Iris pigment epithelial cell (primary cell): ENCODE measurements around the gene FAM227B.
"Not testable (repeated sequence)": the region's sequence is repeated elsewhere in the genome, so short reads cannot be mapped to it uniquely, and the experiment has no call there.

Source experiments
- DNase-seq: peaks from one replicate; pipeline ENCODE4 v3.0.0-alpha.2; 2011; ENCODE audit warnings: low read depth

Gene FAM227B

DNA sequence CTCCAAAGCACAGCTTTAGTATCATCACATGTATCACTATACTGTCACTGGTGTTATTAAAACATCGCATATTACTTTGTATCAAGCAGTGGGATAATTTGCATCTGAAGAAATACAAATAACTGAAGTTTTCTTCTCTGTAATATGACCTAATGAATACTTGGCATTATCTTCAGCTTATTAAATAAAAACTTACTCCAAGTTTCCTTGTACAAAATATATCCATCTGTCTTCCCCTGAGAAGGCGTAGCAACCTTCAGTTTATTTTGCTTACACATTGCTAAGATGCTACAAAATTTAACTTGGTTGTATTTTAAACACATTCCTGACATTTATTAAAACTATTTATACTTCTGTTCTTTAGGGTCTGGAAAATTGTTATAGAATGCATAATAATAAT, 183.9 kb downstream of the FAM227B start:
- DNase-seq = no peak

DNA sequence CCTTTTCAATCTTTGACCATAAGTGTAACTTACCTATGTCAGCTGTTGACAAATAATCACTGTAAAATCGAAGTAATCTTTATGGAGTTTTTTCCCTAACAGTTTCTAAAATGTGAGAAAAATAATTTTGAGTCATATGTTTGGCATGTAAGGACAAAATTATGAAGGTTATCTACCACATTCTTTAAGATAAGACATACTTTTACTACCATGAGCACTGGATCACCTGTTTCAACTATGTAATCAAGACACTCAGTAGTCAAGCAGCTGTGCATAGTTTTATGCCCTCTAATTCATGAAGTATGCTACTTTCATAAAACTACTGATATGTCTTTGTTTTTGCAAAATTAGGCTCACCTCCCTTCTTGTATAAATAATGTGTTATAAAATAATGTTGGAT, 185.4 kb downstream of the FAM227B start:
- peak; percentile 77 for DNase-seq

- DNase-seq = no peak
These were observed 190.6 kb downstream of the FAM227B start for GRCh38 chr15:49430046-49430445.

DNA sequence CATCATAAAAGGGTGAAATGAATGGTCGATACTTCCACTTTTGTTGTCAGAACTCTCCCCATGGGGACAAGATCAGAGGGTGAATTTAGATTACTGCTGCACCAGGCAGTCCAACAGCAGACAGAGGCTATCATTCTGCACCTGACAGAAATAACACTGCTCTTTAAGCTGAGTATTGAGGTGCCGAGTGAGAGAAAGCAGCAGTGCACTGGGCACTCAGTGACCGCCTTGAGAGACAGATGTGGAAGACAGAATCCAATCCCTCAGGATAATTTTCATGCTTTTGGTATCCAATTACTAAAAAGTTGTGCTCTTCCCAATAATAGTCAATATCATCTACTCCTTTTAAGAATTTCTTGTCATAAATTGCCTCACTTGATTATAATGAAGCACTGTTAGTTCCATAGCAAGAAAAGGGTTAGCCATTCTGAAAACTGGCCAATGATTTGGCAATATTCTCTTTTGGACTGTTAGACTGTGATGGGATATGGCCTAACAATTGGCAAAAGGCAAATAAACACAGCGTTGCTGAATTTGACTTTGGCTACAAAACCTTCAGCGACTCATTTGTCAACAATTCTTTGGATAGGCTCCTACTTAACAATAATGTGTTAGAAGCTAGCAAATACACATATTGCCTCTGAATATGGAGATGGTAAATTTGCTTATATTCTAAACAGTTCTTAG, 192.1 kb downstream of the FAM227B start:
- DNase-seq = peak; percentile 65

GRCh38 chr15:49427372-49427771, 193.2 kb downstream of the FAM227B start:
- DNase-seq = no peak

- no peak for DNase-seq
These were observed 195.7 kb downstream of the FAM227B start for GRCh38 chr15:49424954-49425353.

DNA sequence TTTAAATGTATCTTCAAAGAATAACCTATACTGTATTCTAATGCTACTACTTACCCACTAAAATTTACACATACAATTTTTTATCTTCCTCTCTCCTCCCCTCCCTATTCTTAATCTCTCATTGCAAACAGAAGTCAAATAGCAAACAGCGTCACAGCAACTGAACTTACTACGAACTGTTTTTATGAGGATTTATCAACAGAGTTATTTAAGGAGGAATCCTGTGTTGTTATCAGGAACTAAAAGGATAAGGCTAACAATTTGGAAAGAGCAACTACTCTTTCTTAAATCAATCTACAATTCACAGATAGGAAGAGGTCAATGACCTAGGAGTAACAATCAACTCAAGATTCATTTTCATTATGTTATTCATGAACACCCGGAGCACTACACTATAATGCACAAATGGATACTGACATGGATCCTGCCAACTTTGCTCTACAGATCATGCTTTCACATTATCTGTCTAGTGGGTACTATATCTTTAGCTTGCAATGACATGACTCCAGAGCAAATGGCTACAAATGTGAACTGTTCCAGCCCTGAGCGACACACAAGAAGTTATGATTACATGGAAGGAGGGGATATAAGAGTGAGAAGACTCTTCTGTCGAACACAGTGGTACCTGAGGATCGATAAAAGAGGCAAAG, 196.6 kb downstream of the FAM227B start:
- no peak for DNase-seq

- DNase-seq = peak; percentile 45
These were observed 197.6 kb downstream of the FAM227B start, which contains the start of gene FGF7 for GRCh38 chr15:49423021-49423420. TSS of gene FGF7 (plus strand) at chr15:49423242. CDS start at chr15:49424298, 1,056 bp downstream.

- DNase-seq = peak; percentile 66
These were observed 198.6 kb downstream of the FAM227B start for GRCh38 chr15:49421991-49422390.

GRCh38 chr15:49418811-49419210, 201.8 kb downstream of the FAM227B start:
- no peak for DNase-seq

- peak; percentile 93 for DNase-seq
These were observed 205.0 kb downstream of the FAM227B start for GRCh38 chr15:49415638-49416037.

DNA sequence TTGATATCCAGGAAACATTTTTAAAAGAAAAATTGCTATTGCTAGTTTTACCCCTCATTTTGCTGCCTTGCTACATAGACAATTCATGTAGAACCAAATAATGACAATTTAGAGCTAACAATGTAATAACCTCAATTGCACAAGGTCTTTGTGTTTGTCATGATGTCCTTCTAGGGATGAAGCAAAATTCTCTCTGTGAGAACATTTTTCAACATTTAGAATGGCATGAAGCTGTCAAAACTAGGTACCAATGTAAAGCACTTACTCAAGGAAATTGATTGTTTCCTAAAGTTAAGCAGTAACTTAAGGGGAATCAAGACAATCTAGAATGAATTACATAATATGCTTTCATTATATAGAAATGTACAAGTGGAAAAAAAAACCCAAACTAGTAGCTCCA, 205.5 kb downstream of the FAM227B start:
- DNase-seq = peak; percentile 44

- no peak for DNase-seq
These were observed 207.8 kb downstream of the FAM227B start for GRCh38 chr15:49412797-49413196.

GRCh38 chr15:49410641-49411040, 210.0 kb downstream of the FAM227B start:
- DNase-seq = no peak

DNA sequence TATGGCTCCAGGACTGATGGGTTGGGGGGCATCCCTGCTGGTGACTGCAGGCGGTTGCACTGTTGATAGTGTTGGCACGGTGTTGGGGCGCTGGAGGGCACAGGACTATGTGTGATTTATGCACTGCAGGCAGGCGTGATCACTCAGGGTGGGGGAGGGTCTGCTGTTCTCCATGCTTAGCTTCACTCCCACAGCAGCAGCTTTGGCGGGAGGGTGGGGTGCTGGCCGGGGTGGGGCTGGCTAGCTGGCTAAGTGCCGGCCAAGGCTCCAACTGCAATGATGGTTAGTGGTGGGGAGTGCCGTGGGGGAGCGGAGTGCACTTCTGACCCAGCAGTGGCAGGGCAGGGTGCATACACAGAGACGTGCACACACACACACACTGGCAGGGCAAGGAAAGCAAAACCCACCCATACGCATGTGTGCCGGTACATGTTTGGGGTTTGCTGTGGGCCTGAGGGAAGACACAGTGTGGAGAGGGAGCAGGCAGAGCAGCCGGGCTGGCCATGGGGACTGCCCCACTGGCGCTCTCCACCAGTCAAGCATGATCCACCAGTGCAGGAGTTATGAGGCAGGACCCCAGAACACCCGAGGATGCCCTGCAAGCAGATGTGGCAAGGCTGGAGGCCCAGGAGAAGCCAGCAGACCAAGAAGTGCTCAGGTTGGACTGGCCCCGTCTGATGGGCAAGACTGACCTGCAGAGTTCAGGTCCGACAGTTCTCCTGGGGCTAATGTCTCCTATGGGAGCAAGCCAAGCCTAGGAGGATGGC, 214.1 kb downstream of the FAM227B start:
- DNase-seq = no peak

DNA sequence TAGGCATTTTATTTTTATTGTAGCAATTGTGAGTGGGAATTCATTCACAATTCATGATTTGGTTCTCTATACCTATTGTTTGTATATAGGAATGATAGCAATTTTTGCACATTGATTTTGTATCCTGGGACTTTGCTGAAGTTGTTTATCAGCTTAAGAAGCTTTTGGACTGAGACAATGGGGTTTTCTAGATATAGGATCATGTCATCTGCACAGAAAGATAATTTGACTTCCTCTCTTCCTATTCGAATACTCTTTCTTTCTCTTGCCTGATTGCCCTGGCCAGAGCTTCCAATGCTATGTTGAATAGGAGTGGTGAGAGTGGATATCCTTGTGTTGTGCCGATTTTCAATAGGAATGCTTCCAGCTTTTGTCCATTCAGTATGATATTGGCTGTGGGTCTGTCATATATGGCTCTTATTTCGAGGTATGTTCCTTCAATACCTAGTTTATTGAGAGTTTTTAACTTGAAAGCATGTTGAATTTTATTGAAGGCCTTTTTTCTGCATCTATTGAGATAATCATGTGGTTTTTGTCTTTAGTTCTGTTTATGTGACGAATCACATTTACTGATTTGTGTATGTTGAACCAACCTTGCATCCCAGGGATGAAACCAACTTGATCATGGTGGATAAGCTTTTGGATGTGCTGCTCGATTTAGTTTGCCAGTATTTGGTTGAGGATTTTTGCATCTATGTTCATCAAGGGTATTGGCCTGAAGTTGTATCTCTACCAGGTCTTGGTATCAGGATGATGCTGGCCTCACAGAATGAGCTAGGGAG, 217.9 kb downstream of the FAM227B start:
- not testable (repeated sequence) for DNase-seq

DNA sequence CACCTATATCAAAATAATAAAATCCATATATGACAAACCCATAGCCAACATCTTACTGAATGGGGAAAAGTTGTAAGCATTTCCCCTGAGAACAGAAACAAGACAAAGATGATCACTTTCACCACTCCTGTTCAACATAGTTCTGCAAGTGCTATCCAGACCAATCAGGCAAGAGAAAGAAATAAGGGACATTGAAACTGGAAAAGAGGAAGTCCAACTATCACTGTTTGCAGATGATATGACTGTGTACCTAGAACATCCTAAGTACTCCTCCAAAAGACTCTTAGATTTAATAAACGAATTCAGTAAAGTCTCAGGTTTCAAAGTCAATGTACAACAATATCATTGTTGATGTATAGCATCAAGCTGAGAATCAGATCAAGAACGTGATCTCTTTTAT, 233.1 kb downstream of the FAM227B start:
- DNase-seq = no peak

GRCh38 chr15:49383266-49383665, 237.4 kb downstream of the FAM227B start:
- DNase-seq = peak; percentile 58

DNA sequence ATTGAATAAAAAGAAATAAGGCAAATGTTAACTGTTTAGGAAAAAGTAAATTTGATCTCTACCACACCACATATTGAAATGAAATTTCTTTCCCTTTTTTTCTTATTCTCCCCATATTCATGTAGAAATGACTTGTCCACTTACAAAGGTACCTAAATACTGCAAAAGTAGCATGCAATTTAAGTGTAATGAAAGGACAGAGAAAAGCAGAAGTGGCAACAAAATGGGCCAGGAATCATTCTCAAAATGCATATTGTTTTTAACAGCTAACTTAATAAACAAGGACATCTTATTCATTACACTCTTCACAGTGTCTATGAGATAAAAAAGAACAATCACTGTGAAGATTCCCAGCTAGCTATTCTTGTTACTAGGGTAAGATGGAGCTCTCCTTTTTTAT, 238.2 kb downstream of the FAM227B start:
- no peak for DNase-seq

GRCh38 chr15:49380912-49381311, 239.7 kb downstream of the FAM227B start:
- peak; percentile 9 for DNase-seq

GRCh38 chr15:49379996-49380395, 240.6 kb downstream of the FAM227B start:
- DNase-seq = no peak

GRCh38 chr15:49372366-49372765, 248.3 kb downstream of the FAM227B start:
- DNase-seq = no peak
